K562 (cell line): ENCODE results near the gene GDNF. TPM values are rescaled to one million over a fixed set of nuclear protein-coding genes. Genes with fewer than 3 reads are reported as not detected.
A peak's percentile ranks its signal among the peaks of the same experiment; 100 is the strongest.
"Not testable (repeated sequence)": the region's sequence is repeated elsewhere in the genome, so short reads cannot be mapped to it uniquely, and the experiment has no call there.

ENCODE experiments used
- ATAC-seq: fragments of 200-7000 bp; cut with Tn5 transposase; 3 replicates; pipeline ENCODE4 v1.9.1; 2020; ENCODE audit warnings: moderate library complexity
- BruUV-seq: library from RNA; stranded (reverse); fragments of 400-500 nt; replicated peaks from 2 replicates; lab custom pipeline; 2021; lab: Mats Ljungman, UMichigan
- CTCF ChIA-PET: fragments of 300-600 bp; formaldehyde crosslinking; extraction: SDS; loops from one replicate; lab custom pipeline; 2021; ENCODE audit warnings: low intra/inter-chr PET ratio; lab: Yijun Ruan, JAX
- POLR2A ChIA-PET: fragments of 300-600, 350-650 bp; sonication (Branson Sonifier 250); formaldehyde crosslinking; extraction: SDS; loops from one replicate; lab custom pipeline; 2021; ENCODE audit warnings: antibody characterized with exemption, inconsistent platforms; lab: Yijun Ruan, JAX
- DNase-seq, 4 experiments: peaks; one replicate each; pipeline versions ENCODE4 v3.0.0 to v3.0.0-alpha.2; 2011 to 2018; ENCODE audit warnings: low spot score in 3 of 4, mixed read lengths in 3 of 4; ENCODE audit errors: extremely low read depth in 1 of 4
- FAIRE-seq: peaks from 2 replicates; lab custom pipeline; 2011; peaks lifted over from hg19 to GRCh38; lab: Jason Lieb, UNC
- H2AFZ ChIP-seq: 2 replicates; pipeline ENCODE4 v1.6.0; 2011; ENCODE audit warnings: low read depth, low read length, control low read depth, inconsistent platforms
- H3K27ac ChIP-seq: fragments of 200-600 bp; 3 replicates; pipeline ENCODE4 v1.8.0; 2011; ENCODE audit warnings: low read depth, mild to moderate bottlenecking, control low read depth, inconsistent platforms, low read length, moderate library complexity, mixed read lengths; ENCODE audit errors: extremely low read depth
- H3K27me3 ChIP-seq, 2 experiments: fragments of 300-600 bp in 1 of 2; 2 replicates in 1 of 2; 3 replicates in 1 of 2; pipeline versions ENCODE4 v1.6.0 to v1.8.0; 2011; ENCODE audit warnings: inconsistent platforms in 2 of 2, low read length in 2 of 2, mild to moderate bottlenecking in 1 of 2, mixed read lengths in 1 of 2, moderate library complexity in 1 of 2; ENCODE audit not compliant: control insufficient read depth in 2 of 2, insufficient read depth in 2 of 2
- H3K36me3 ChIP-seq: fragments of 300-600 bp; 3 replicates; pipeline ENCODE4 v1.8.0; 2011; ENCODE audit warnings: mild to moderate bottlenecking, low read length, inconsistent platforms; ENCODE audit not compliant: control insufficient read depth, insufficient read depth
- H3K4me1 ChIP-seq, 2 experiments: fragments of 200-600 bp in 1 of 2; replicated peaks in 1 of 2; 2 replicates in 1 of 2; 3 replicates in 1 of 2; pipeline versions ENCODE4 v1.5.1 to v1.8.0; 2011; ENCODE audit warnings: inconsistent platforms in 2 of 2, low read length in 2 of 2, mild to moderate bottlenecking in 1 of 2, mixed read lengths in 1 of 2, moderate library complexity in 1 of 2; ENCODE audit not compliant: control insufficient read depth in 2 of 2, insufficient read depth in 2 of 2
- H3K4me2 ChIP-seq: 2 replicates; pipeline ENCODE4 v1.6.1; 2011; ENCODE audit warnings: low read length, control low read depth, inconsistent platforms, mixed read lengths; ENCODE audit not compliant: insufficient read depth
- H3K4me3 ChIP-seq: fragments of 200-600 bp; sonication (generic), shearing (Covaris generic); 2 replicates; pipeline ENCODE4 v1.5.1; 2016; ENCODE audit warnings: control low read depth, inconsistent platforms
- H3K79me2 ChIP-seq: fragments of 200-600 bp; 3 replicates; pipeline ENCODE4 v1.8.0; 2011; ENCODE audit warnings: low read length, inconsistent platforms; ENCODE audit not compliant: control insufficient read depth, insufficient read depth
- H3K9ac ChIP-seq, 2 experiments: 2 replicates each; pipeline versions ENCODE4 v1.6.0 to v1.6.1; 2011; ENCODE audit warnings: low read depth in 2 of 2, low read length in 2 of 2, control low read depth in 1 of 2, inconsistent platforms in 1 of 2, mild to moderate bottlenecking in 1 of 2, mixed read lengths in 1 of 2; ENCODE audit not compliant: insufficient read depth in 1 of 2
- H3K9me1 ChIP-seq: one replicate; pipeline ENCODE4 v1.6.0; 2011; ENCODE audit warnings: inconsistent platforms, mild to moderate bottlenecking, low read length, moderate library complexity; ENCODE audit not compliant: control insufficient read depth, insufficient read depth
- H3K9me3 ChIP-seq: replicated peaks from 2 replicates; pipeline ENCODE4 v1.5.1; 2011; ENCODE audit warnings: low read depth, low read length, inconsistent platforms; ENCODE audit not compliant: control insufficient read depth, insufficient read depth
- H4K20me1 ChIP-seq: replicated peaks from 2 replicates; pipeline ENCODE4 v1.6.1; 2011; ENCODE audit warnings: low read length, inconsistent platforms, mixed read lengths; ENCODE audit not compliant: control insufficient read depth, insufficient read depth
- CSDE1 ChIP-seq, 2 experiments: fragments of 450-650 bp; IDR thresholded peaks; 2 replicates each; pipeline ENCODE4 v1.6.1; 2016; ENCODE audit warnings: mild to moderate bottlenecking in 1 of 2
- EP400 ChIP-seq: fragments of 450-650 bp; IDR thresholded peaks from 2 replicates; pipeline ENCODE4 v1.6.1; 2017; ENCODE audit warnings: antibody characterized with exemption, mild to moderate bottlenecking, moderate library complexity
- GATAD2B ChIP-seq: fragments of 450-650 bp; IDR thresholded peaks from 2 replicates; pipeline ENCODE4 v1.6.1; 2017; ENCODE audit warnings: mild to moderate bottlenecking, borderline replicate concordance
- SIX5 ChIP-seq, 2 experiments: IDR thresholded peaks; 2 replicates each; pipeline ENCODE4 v1.6.1; 2011; ENCODE audit warnings: low read length in 2 of 2, borderline replicate concordance in 1 of 2, low read depth in 1 of 2, mild to moderate bottlenecking in 1 of 2, moderate library complexity in 1 of 2; ENCODE audit not compliant: insufficient read depth in 1 of 2
- ZNF696 ChIP-seq: fragments of 250-450 bp; sonication (Bioruptor Pico); conservative IDR thresholded peaks from 2 replicates; pipeline ENCODE4 v1.4.0; 2020; ENCODE audit warnings: mild to moderate bottlenecking, moderate library complexity
- WGBS: fragments of 100-300 bp; shearing (Covaris generic); methylation state at CpG from one replicate; pipeline ENCODE4 v1.1.6; 2016; ENCODE audit warnings: low coverage, mixed read lengths; ENCODE audit not compliant: insufficient coverage; ENCODE audit errors: missing lambda C conversion rate; 5-methylcytosine and 5-hydroxymethylcytosine counted together
- in situ Hi-C: fragments of 300-500 bp; cut with MboI; formaldehyde crosslinking; loops from 4 replicates; pipeline ENCODE4 v1.15.0; 2018; ENCODE audit warnings: inconsistent platforms, mixed read lengths
- intact Hi-C: fragments of 100-400 bp; cut with micrococcal nuclease; formaldehyde crosslinking; loops from 2 replicates; pipeline ENCODE4 v1.14.2; 2022
- polyA plus RNA-seq, 8 experiments: library from polyadenylated mRNA; depleted of rRNA in 4 of 8; stranded (reverse) in 5 of 8; unstranded in 3 of 8; fragments of >200 nt; fragmentation: Nextera tagmentation in 2 of 8; fragmentation: Illumina TruSeq in 1 of 8; extraction: Ambion mirVana in 2 of 8; extraction: Trizol in 1 of 8; gene quantifications; 2 replicates each; pipeline versions ENCODE4 v1.2.1 to v1.2.3, GENCODE V29; 2011 to 2014; ENCODE audit warnings: inconsistent platforms in 1 of 8, missing spikeins in 1 of 8
- total RNA-seq, 7 experiments: library from RNA; depleted of rRNA in 6 of 7; stranded (reverse); fragments of >200 nt in 6 of 7; fragmentation: Illumina TruSeq in 2 of 7; extraction: Trizol in 2 of 7; gene quantifications; 2 replicates each; pipeline versions ENCODE4 v1.2.1 to v1.2.3, GENCODE V29; 2011 to 2021; ENCODE audit warnings: low replicate concordance in 1 of 7

Gene GDNF
- total and polyA plus RNA-seq, 9 of the 15 experiments (the other 6 are each of a cell fraction or from before 2014, with no cell fraction given), result not detected

DNA sequence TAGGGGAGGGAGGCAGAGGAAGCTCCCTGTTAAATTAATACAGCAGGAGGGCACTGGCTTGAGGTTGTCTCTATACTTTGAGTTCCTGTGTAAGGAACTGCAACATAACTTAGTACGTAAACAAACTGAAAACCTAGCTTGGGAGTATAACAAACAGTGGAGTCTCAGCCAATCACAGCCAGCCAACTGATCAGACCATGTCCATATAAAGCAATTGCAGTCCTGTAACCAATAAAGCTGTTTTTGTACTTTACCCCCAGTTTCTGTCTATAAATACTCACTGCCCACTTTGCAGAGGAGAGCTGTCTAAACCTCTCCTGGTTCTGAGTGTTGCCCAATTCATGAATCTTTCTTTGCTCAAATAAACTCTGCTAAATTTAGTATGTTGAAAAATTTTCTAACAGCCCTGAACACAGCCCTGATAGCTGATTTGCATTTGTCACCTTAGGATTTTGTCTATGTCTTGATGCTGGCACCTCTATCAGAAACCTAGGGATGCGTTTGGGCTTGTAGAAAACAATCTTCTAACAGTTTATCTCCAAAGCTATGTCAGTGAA lies 39.9 kb downstream of the GDNF start:
- no peaks in the 10 kb centered on the region for H4K20me1 ChIP-seq
- H3K9me3 ChIP-seq, result no peaks in the 10 kb centered on the region
- H3K9ac ChIP-seq, result no peak overlapping the region
- H3K79me2 ChIP-seq, result no peaks in the 10 kb centered on the region
- no peak for FAIRE-seq
- ATAC-seq, result no peak
- in situ Hi-C loops, result no loop called here
- no peaks in the 10 kb centered on the region for H3K9me1 ChIP-seq
- TF ChIP-seq GATAD2B, result no peak
- TF ChIP-seq EP400, result no peak
- TF ChIP-seq SIX5 (IDR thresholded peaks at IDR 0.05; ENCODE audit: borderline replicate concordance in 1 of 2, insufficient read depth in 1 of 2, low read depth in 1 of 2, low read length in 2 of 2), result no peak
- TF ChIP-seq ZNF696, result no peak
- TF ChIP-seq CSDE1 (IDR thresholded peaks at IDR 0.05), result no peak
- peaks cover 2 to 3% of the 10 kb centered on the region in 2 experiments; a peak in 3 of 5 replicates for H3K27me3 ChIP-seq
- intact Hi-C loops, result no loop called here
- H3K27ac ChIP-seq, result no peak overlapping the region
- ChIA-PET POLR2A (interaction anchor here (0.6 to 0.8 kb wide), 2 partner anchors 9 to 23 kb away, joined by 3 to 5 read pairs; no protein-coding TSS in a partner anchor), CTCF (no interaction called here)
- H3K4me1 ChIP-seq, result no peaks in the 10 kb centered on the region; a peak in 1 of 5 replicates
- BruUV-seq, result no TSS peak
- WGBS, result 7% methylated on average over 2 of the region's 2 CpGs
- no peak overlapping the region; the same call in 1 of the 2 replicates for H3K4me2 ChIP-seq
- no peak overlapping the region for H3K4me3 ChIP-seq
- peak overlapping the region; percentile 48; the same call in 1 of the 2 replicates for H2AFZ ChIP-seq
- no peak for DNase-seq
- H3K36me3 ChIP-seq, result no peaks in the 10 kb centered on the region

DNA sequence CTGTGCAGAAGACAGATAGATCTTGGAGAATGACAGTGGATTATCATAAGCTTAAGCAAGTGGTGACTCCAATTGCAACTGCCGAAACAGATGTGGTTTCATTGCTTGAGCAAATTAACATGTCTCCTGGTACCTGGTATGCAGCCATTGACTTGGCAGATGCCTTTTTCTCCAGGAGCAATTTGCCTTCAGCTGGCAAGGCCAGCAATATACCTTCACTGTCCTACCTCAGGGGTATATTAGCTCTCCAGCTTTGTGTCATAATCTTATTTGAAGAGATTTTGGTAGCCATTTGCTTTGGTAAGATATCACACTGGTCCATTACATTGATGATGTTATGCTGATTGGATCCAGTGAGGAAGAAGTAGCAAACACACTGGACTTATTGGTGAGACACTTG lies 43.4 kb downstream of the GDNF start:
- intact Hi-C loops, H3K9me1 ChIP-seq, H3K79me2 ChIP-seq, H3K4me3 ChIP-seq, BruUV-seq, H2AFZ ChIP-seq, H3K9ac ChIP-seq, H3K4me1 ChIP-seq, DNase-seq, ATAC-seq, H4K20me1 ChIP-seq, H3K9me3 ChIP-seq, H3K27me3 ChIP-seq, H3K36me3 ChIP-seq, H3K27ac ChIP-seq, CTCF ChIA-PET, in situ Hi-C loops, POLR2A ChIA-PET, H3K4me2 ChIP-seq, FAIRE-seq: not testable (repeated sequence)
- 0% methylated on average over 1 of the region's 1 CpG for WGBS

DNA sequence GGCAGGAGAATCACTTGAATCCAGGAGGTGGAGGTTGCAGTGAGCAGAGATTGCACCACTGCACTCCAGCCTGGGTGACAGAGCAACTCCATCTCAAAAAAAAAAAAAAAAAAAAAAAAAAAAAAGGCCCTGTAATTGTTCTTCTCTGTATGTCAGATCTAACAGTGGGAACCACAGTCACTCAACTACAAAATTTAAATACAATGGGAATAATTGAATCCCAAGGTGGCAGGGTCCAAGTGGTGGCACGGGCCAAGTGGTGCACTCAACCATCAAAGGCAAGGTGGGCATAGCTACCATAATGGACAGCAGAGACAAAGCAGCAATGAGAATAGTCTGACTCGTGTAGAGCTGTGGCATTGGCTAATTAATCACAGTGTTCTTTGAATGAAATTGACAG lies 44.5 kb downstream of the GDNF start:
- H3K27me3 ChIP-seq, H3K79me2 ChIP-seq, H3K4me1 ChIP-seq, H3K9me3 ChIP-seq, BruUV-seq, DNase-seq, in situ Hi-C loops, H3K9ac ChIP-seq, H3K27ac ChIP-seq, H4K20me1 ChIP-seq, H3K4me3 ChIP-seq, H3K9me1 ChIP-seq, H2AFZ ChIP-seq, intact Hi-C loops, H3K36me3 ChIP-seq, H3K4me2 ChIP-seq, FAIRE-seq, CTCF ChIA-PET, POLR2A ChIA-PET, ATAC-seq: not testable (repeated sequence)
- WGBS, result 0% methylated on average over 2 of the region's 2 CpGs
